Medulla oblongata (tissue), 1 donor: ENCODE results near the gene FZD8.
"Not testable (repeated sequence)": the region's sequence is repeated elsewhere in the genome, so short reads cannot be mapped to it uniquely, and the experiment has no call there.

Source experiments
- DNase-seq: peaks from one replicate; pipeline ENCODE4 v3.0.0-alpha.2; 2015; ENCODE audit errors: extremely low spot score

Gene FZD8

DNA sequence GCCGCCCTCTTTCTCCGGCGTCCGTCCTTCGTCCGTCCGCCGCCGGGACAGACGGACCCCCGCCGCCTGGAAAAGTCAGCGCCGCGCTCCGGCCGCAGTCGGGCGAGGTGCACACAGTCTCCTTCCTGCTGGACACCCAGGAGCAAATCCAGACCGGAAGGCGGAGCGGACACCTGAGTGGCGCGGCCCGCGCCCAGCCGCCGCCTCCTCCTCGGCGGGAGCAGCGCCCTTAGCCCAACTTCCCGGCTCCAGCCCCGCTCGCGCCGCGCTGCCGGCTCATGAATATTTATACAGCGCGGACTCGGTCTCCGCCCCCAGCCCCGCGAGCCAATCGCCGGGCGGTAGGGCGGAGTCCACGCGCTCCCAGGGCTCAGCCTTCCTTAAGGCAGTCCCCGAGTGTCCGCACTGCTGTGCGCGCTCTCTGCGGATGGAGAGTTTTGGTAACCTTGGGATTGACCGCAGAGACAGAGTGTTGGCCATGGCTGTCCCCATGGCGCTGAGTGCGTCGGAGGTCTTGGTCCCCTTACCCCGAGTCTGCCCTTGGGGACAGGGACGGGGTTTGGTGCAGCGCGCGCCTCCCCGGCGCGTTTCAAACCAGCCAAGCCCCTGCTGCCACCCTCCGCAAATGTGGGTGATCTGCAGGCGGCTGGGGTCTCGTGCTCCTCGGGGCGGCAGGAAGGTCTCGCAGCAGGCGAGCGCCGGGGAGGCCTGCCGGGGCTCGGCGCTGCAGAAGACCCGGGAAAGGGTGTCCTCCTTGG lies at the start of gene FZD8:
Gene FZD8, minus strand, starts transcription at position 262 of the 758 bp plus-strand sequence. CDS start 867 bp downstream, outside the sequence.
- peak; percentile 96 for DNase-seq

- no peak for DNase-seq
These were observed 49.6 kb upstream of the FZD8 start for GRCh38 chr10:35691522-35692236.

DNA sequence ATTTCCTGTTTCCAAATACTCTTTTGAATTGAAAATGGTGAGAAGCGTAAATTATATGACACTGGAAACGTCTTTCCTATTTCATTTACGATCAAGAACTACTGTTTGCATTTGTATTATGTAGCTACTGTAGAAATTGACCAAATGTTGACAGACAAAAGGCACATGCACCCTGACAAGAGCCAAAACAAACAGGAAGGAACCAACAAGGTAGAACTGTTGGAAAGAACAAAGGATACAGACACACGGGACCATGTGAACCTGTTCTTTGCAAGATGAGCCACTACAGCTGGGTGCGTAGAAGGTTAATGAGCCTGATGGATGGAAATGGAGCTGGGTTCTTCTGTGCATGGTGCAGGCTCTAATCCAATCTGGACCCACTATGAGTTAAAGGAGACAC lies 48.4 kb upstream of the FZD8 start:
- DNase-seq: no peak

GRCh38 chr10:35685858-35686257 lies 43.8 kb upstream of the FZD8 start:
- not testable (repeated sequence) for DNase-seq

DNA sequence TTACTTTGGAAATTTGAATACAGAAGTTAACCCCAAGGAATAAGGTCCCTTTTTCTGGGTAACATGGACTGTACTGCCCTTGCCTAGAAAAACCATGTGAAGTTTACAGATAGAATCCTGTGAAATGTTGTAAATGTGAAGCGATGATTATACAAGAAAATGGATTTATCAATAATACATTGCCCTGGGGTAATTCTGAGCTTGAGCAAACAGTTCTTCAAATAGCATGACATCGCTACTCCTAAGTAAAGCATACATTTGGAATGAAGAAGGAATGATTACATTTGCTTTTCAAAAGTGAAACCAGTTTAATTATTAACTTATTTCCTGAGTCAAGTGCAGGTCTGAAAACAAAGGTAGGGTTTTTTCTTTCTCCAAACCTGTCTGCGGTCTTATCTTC lies 43.3 kb upstream of the FZD8 start:
- DNase-seq: no peak

- DNase-seq: no peak
These were observed 42.5 kb upstream of the FZD8 start for GRCh38 chr10:35684586-35684985.

DNA sequence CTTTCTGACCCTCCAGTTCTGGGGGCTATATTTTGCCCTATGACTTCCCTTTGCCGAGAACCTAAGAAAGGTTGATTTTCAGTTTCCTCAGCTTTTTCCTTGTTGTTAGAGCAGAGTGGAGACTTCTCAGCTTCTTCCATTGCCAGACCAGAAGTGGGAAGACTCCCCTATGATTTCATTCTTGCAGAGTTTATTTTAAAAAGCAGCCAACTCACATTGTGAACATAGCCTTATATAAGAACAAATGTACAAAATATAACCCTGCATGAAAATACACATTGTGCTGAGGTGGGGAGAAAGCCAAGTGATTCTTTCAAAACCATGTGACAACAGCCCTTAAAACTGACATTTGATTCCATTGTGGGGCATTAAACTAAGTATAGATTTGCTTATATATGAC lies 33.8 kb upstream of the FZD8 start:
- no peak for DNase-seq

DNA sequence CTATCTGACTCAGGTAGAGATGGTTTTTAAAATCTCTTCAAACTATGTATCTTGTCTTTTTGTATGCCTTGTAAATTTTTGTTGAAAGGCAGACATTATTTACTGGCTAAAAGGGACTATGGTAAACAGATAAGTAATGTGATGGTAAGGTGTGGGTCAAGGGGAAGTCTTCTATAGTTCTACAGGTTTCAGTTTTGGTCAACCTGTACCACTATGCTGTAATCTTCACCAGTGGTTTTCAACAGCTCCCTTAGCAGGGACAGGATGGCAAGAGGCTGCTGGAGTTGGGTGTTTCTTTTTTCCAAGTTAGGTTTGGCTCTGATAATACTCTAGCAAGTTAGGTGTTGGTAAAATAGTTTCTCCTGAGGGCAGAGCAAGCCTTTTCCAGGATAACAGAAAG lies 32.7 kb upstream of the FZD8 start:
- DNase-seq: no peak

GRCh38 chr10:35668865-35669650 lies 27.0 kb upstream of the FZD8 start:
- no peak for DNase-seq

GRCh38 chr10:35667971-35668370 lies 25.9 kb upstream of the FZD8 start:
- DNase-seq: no peak

GRCh38 chr10:35667270-35667889 lies 25.3 kb upstream of the FZD8 start:
- DNase-seq: no peak

GRCh38 chr10:35661236-35661635 lies 19.1 kb upstream of the FZD8 start:
- DNase-seq: no peak

DNA sequence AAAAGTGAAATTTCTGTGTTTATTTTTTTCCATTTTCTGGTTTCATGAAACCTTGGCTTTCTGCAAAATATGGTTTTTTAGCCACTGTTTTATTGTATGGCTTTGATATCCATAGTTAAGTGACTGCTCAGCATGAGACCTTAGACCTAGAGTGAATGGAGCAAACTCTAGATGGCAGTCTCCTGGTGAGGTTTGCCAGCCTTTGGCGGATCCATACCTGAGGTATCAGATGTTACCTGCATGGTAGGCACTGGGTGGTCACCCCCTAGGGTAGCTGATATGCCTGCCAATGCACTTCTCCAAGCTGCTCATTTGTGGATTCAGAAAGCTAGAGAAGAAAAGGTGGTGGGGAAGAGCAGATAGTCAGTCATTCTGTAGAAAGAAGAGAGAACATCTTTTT lies 17.4 kb upstream of the FZD8 start:
- no peak for DNase-seq

GRCh38 chr10:35657621-35658020 lies 15.5 kb upstream of the FZD8 start:
- no peak for DNase-seq

DNA sequence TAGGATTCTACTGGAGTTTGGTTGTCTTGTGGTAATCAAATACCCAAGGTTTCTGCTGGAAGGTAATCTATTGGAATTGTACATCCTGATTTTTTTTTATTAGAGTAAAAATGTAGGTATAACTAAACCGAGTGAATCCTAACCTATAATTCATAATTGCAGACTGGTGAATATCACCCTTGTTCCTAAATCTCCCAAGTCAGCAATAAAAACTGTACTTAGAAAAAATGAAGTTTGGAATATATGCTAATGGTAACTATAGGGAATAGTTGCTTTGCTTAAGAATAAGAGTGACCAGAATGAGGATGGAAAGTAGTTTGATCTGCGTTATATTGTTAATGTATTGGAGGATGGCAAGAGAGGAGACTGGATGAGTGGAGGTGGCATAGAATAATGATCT lies 10.7 kb upstream of the FZD8 start:
- DNase-seq: no peak

DNA sequence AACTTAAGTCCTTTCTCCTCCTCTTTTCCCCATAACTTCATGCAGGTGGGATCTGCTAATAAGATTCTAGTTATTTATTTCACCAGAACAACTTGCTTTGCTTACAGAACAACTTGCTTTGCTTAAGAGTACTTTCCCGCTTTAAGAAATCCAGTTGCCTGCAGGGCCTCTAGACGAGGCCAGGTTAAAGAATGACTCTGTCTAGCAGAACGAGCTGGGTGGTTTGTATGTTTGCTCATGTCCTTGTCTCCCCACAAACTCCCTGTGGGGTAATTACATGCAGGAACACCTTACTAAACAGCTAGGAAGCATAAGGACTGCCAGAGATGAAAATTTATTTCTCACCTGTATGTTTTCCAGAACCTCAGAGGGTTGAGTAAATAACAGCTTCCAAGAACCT lies 8.8 kb upstream of the FZD8 start:
- no peak for DNase-seq

GRCh38 chr10:35644050-35644950 lies 2.2 kb upstream of the FZD8 start:
- DNase-seq: peak; percentile 18

- DNase-seq: peak; percentile 68
These were observed 1.3 kb upstream of the FZD8 start for GRCh38 chr10:35643151-35644049.

- DNase-seq: no peak
These were observed 658 bp upstream of the FZD8 start for GRCh38 chr10:35642793-35643114.

GRCh38 chr10:35641676-35642034 lies 441 bp downstream of the FZD8 start:
- no peak for DNase-seq
